T-cell (primary cell): ENCODE data around the gene GON7. TPM values are rescaled to one million over a fixed set of nuclear protein-coding genes. Genes with fewer than 3 reads are reported as not detected.
"Not testable (repeated sequence)": the region's sequence is repeated elsewhere in the genome, so short reads cannot be mapped to it uniquely, and the experiment has no call there.

Experiments
- ATAC-seq, 4 experiments: fragments of 200-7000 bp in 3 of 4; fragments of 150-1000 bp in 1 of 4; cut with Tn5 transposase; replicated peaks in 1 of 4; 1 replicate in 3 of 4; 2 replicates in 1 of 4; pipeline ENCODE4 v1.10.0; 2021; ENCODE audit warnings: moderate library complexity in 3 of 4, mild to moderate bottlenecking in 2 of 4, moderate number of reproducible peaks in 1 of 4
- CTCF ChIA-PET, 2 donors: fragments of 300-600 bp; sonication (Branson Sonifier 250); formaldehyde crosslinking; loops; one replicate each; lab custom pipeline; 2022; ENCODE audit warnings: antibody characterized with exemption in 2 of 2; lab: Charles Lee
- POLR2A ChIA-PET, 2 donors: fragments of 300-600 bp; sonication (Branson Sonifier 250); formaldehyde crosslinking; loops; one replicate each; lab custom pipeline; 2022; ENCODE audit warnings: antibody characterized with exemption in 2 of 2; lab: Charles Lee
- DNase-seq, 35 experiments: peaks; one replicate each; pipeline versions ENCODE4 v3.0.0 to v3.0.0-alpha.2; 2013 to 2023
- H3K27ac ChIP-seq: one replicate; pipeline ENCODE4 v1.5.1; 2013; ENCODE audit warnings: low read length
- H3K27me3 ChIP-seq, 2 experiments: replicated peaks in 1 of 2; 1 replicate in 1 of 2; 2 replicates in 1 of 2; pipeline versions ENCODE4 v1.6.1 to v1.7.0; 2013; ENCODE audit warnings: low read length in 1 of 2, mixed read lengths in 1 of 2; ENCODE audit not compliant: control insufficient read depth in 2 of 2, insufficient read depth in 2 of 2; ENCODE audit errors: extremely low read depth in 1 of 2
- H3K36me3 ChIP-seq, 2 donors: 1 replicate in 1 of 2; 2 replicates in 1 of 2; pipeline versions ENCODE4 v1.6.1 to v1.7.0; 2013; ENCODE audit warnings: low read length in 1 of 2; ENCODE audit not compliant: control insufficient read depth in 2 of 2, insufficient read depth in 1 of 2; ENCODE audit errors: extremely low read depth in 1 of 2
- H3K4me1 ChIP-seq, 2 experiments: 1 replicate in 1 of 2; 2 replicates in 1 of 2; pipeline versions ENCODE4 v1.6.1 to v1.7.0; 2013; ENCODE audit warnings: low read length in 2 of 2, mixed read lengths in 1 of 2; ENCODE audit not compliant: insufficient read depth in 2 of 2, control insufficient read depth in 1 of 2; ENCODE audit errors: extremely low read depth in 1 of 2
- H3K4me3 ChIP-seq, 2 donors: 1 replicate in 1 of 2; 2 replicates in 1 of 2; pipeline versions ENCODE4 v1.5.1 to v1.7.0; 2013; ENCODE audit warnings: mild to moderate bottlenecking in 2 of 2, low read length in 1 of 2, moderate library complexity in 1 of 2; ENCODE audit not compliant: control insufficient read depth in 1 of 2; ENCODE audit errors: extremely low read depth in 1 of 2
- H3K9me3 ChIP-seq: 2 replicates; pipeline ENCODE4 v1.7.0; 2013
- H3K27ac Mint-ChIP-seq, 2 donors: one replicate each; pipeline ENCODE4 v1.8.0; 2020 to 2021; ENCODE audit warnings: mild to moderate bottlenecking in 2 of 2, mixed read lengths in 2 of 2
- H3K27me3 Mint-ChIP-seq, 2 donors: one replicate each; pipeline ENCODE4 v1.8.0; 2021 to 2022; ENCODE audit warnings: mixed read lengths in 2 of 2
- H3K36me3 Mint-ChIP-seq: one replicate; pipeline ENCODE4 v1.8.0; 2021; ENCODE audit warnings: mixed read lengths
- H3K4me1 Mint-ChIP-seq, 3 donors: one replicate each; pipeline ENCODE4 v1.8.0; 2020 to 2022; ENCODE audit warnings: mixed read lengths in 3 of 3, mild to moderate bottlenecking in 1 of 3
- H3K4me3 Mint-ChIP-seq, 3 donors: one replicate each; pipeline ENCODE4 v1.8.0; 2020 to 2022; ENCODE audit warnings: mild to moderate bottlenecking in 3 of 3, mixed read lengths in 3 of 3, moderate library complexity in 3 of 3
- H3K9me3 Mint-ChIP-seq, 3 donors: one replicate each; pipeline ENCODE4 v1.8.0; 2020 to 2022; ENCODE audit warnings: mixed read lengths in 3 of 3
- WGBS: methylation state at CpG from one replicate; pipeline ENCODE4 v1.1.5; 2013; ENCODE audit warnings: missing lambda C conversion rate; ENCODE audit not compliant: insufficient coverage; 5-methylcytosine and 5-hydroxymethylcytosine counted together
- total RNA-seq, 35 experiments: library from RNA in 6 of 35; stranded (reverse) in 6 of 35; fragments of 120-200 nt in 1 of 35; gene quantifications; one replicate each; pipeline versions ENCODE4 v1.2.1 to v1.2.4 and lab custom pipeline; 2013 to 2026

Gene GON7
- total RNA-seq, 5 donors from 2014 or later (not counting 1 experiment from before 2014, with no cell fraction given): 4.3 to 11.4 (median 9.2) TPM

DNA sequence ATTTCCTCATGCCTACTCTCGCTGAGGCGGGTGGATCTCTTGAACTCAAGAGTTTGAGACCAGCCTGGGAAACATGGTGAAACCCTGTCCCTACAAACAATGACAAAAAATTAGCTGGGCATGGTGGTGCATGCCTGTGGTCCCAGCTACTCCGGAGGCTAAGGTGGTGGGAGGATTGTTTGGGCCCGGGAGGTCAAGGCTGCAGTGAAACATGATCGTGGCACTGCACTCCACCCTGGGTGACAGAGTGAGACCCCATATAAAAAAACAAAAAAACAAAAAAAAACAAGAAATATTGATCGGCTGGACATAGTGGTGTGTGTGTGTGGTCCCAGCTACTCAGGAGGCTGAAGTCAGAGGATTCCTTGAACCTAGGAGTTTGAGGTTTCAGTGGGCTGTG, 31.4 kb downstream of the GON7 start:
- H3K27ac ChIP-seq: no peak overlapping the region
- H3K27me3 Mint-ChIP-seq: peaks cover 0 to 2% of the 10 kb centered on the region in 2 donors
- H3K4me3 ChIP-seq: no peak overlapping the region
- no peak overlapping the region for H3K27ac Mint-ChIP-seq
- no CpG with 5 or more reads among the region's 6 CpGs for WGBS
- no peaks in the 10 kb centered on the region for H3K36me3 Mint-ChIP-seq
- no peaks in the 10 kb centered on the region for H3K27me3 ChIP-seq
- no peaks in the 10 kb centered on the region for H3K36me3 ChIP-seq
- no peaks in the 10 kb centered on the region for H3K4me1 ChIP-seq
- no peak overlapping the region for H3K4me3 Mint-ChIP-seq
- H3K9me3 Mint-ChIP-seq: no peaks in the 10 kb centered on the region
- H3K9me3 ChIP-seq: no peaks in the 10 kb centered on the region
- DNase-seq (no peak), ATAC-seq (no peak)
- ChIA-PET POLR2A (no interaction called here), CTCF (interaction anchor here (0.6 to 0.9 kb wide), 2 partner anchors 11 to 23 kb away, joined by 3 to 6 read pairs; no protein-coding TSS in a partner anchor)
- peaks cover 0 to 9% (median 5%) of the 10 kb centered on the region in 3 donors for H3K4me1 Mint-ChIP-seq

- POLR2A ChIA-PET, H3K9me3 Mint-ChIP-seq, ATAC-seq, H3K4me1 ChIP-seq, CTCF ChIA-PET, DNase-seq, H3K27ac ChIP-seq, H3K27ac Mint-ChIP-seq, H3K36me3 Mint-ChIP-seq, H3K27me3 Mint-ChIP-seq, H3K36me3 ChIP-seq, H3K27me3 ChIP-seq, H3K4me1 Mint-ChIP-seq, H3K4me3 ChIP-seq, H3K4me3 Mint-ChIP-seq, H3K9me3 ChIP-seq: not testable (repeated sequence)
- 89% methylated on average over 1 of the region's 5 CpGs for WGBS
Observed at GRCh38 chr14:93174731-93175130, 32.1 kb downstream of the GON7 start.

DNA sequence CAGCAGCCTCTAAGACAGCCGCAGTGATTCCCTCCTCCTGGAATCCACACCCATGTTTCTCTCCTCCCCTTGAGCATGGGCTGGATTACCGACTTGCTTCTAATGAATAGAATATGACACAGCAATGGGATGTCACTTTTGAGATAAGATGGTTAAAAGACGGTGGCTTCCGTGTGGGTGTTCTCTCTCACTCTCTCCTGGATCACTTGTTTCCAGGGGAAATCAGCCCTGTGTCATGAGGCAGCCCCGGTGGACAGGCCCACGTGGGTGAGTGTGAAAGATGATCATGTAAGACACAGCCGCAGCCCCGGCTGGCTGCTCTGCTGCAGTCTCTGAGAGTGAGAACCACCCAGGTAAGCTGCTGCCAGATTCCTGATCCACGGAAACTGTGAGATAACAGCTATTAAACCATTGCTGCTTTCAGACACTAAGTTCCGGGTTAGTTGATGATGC, 32.9 kb downstream of the GON7 start:
- no peak overlapping the region for H3K4me3 ChIP-seq
- ATAC-seq (no peak), DNase-seq (no peak)
- peaks cover 0 to 3% of the 10 kb centered on the region in 2 experiments for H3K27me3 ChIP-seq
- H3K27me3 Mint-ChIP-seq: peaks cover 0 to 2% of the 10 kb centered on the region in 2 donors
- no peak overlapping the region for H3K27ac ChIP-seq
- 57% methylated on average over 7 of the region's 10 CpGs for WGBS
- no peak overlapping the region for H3K4me3 Mint-ChIP-seq
- POLR2A ChIA-PET: no interaction called here
- no peaks in the 10 kb centered on the region for H3K36me3 Mint-ChIP-seq
- H3K36me3 ChIP-seq: no peaks in the 10 kb centered on the region
- no peak overlapping the region for H3K27ac Mint-ChIP-seq
- no peaks in the 10 kb centered on the region for H3K9me3 ChIP-seq
- peaks cover 0 to 9% (median 5%) of the 10 kb centered on the region in 3 donors for H3K4me1 Mint-ChIP-seq
- CTCF ChIA-PET: no interaction called here
- no peaks in the 10 kb centered on the region for H3K9me3 Mint-ChIP-seq
- no peaks in the 10 kb centered on the region for H3K4me1 ChIP-seq

DNA sequence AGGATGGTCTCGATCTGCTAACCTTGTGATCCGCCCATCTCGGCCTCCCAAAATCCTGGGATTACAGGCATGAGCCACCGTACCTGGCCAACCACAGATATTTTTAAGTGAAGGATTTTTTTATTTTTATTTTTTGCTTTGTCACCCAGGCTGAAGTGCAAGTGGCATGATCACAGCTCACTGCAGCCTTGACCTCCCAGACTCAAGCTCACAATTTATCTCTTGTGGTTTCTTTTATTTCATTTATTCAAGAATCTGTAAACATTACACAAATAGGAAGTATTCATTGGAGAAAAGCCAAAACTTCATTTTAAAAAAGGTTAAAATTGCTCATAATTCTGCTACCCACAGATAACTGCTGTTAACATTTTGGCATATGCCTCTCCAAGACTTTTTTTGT, 35.5 kb downstream of the GON7 start:
- H3K27me3 Mint-ChIP-seq: peaks cover 0 to 2% of the 10 kb centered on the region in 2 donors
- H3K27ac ChIP-seq: no peak overlapping the region
- no peaks in the 10 kb centered on the region for H3K36me3 Mint-ChIP-seq
- peaks cover 0 to 3% of the 10 kb centered on the region in 2 experiments for H3K27me3 ChIP-seq
- DNase-seq (no peak), ATAC-seq (no peak)
- POLR2A ChIA-PET: no interaction called here
- H3K9me3 ChIP-seq: no peaks in the 10 kb centered on the region
- H3K4me1 ChIP-seq: no peaks in the 10 kb centered on the region
- no peaks in the 10 kb centered on the region for H3K4me1 Mint-ChIP-seq
- no peaks in the 10 kb centered on the region for H3K9me3 Mint-ChIP-seq
- H3K4me3 Mint-ChIP-seq: no peak overlapping the region
- CTCF ChIA-PET: interaction anchor here in 1 of 2 donors (0.7 kb wide), 2 partner anchors 25 to 63 kb away, joined by 4 read pairs; no protein-coding TSS in a partner anchor
- no peak overlapping the region for H3K27ac Mint-ChIP-seq
- H3K36me3 ChIP-seq: no peaks in the 10 kb centered on the region
- H3K4me3 ChIP-seq: no peak overlapping the region
- no CpG with 5 or more reads among the region's 4 CpGs for WGBS

DNA sequence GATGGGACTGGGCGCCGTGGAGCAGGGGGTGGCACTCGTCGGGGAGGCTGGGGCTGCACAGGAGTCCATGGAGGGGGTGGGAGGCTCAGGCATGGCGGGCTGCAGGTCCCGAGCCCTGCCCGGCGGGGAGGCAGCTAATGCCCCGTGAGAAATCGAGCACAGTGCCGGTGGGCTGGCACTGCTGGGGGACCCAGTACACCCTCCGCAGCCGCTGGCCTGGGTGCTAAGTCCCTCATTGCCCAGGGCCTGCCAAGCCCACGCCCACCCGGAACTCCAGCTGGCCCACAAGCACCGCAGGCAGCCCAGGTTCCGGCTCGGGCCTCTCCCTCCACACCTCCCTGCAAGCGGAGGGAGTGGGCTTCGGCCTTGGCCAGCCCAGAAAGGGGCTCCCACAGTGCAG, 36.7 kb downstream of the GON7 start:
- H3K27me3 ChIP-seq, H3K9me3 ChIP-seq, H3K4me3 ChIP-seq, H3K4me1 Mint-ChIP-seq, H3K4me3 Mint-ChIP-seq, H3K9me3 Mint-ChIP-seq, ATAC-seq, H3K4me1 ChIP-seq, H3K36me3 ChIP-seq, H3K27ac Mint-ChIP-seq, CTCF ChIA-PET, POLR2A ChIA-PET, H3K27ac ChIP-seq, H3K27me3 Mint-ChIP-seq, H3K36me3 Mint-ChIP-seq, DNase-seq: not testable (repeated sequence)
- 91% methylated on average over 19 of the region's 20 CpGs for WGBS

GRCh38 chr14:93169619-93170018, 37.2 kb downstream of the GON7 start:
- DNase-seq, H3K36me3 Mint-ChIP-seq, H3K4me1 Mint-ChIP-seq, H3K4me3 ChIP-seq, H3K36me3 ChIP-seq, H3K27ac Mint-ChIP-seq, H3K27me3 Mint-ChIP-seq, H3K9me3 ChIP-seq, ATAC-seq, H3K4me3 Mint-ChIP-seq, H3K27me3 ChIP-seq, H3K27ac ChIP-seq, H3K4me1 ChIP-seq, H3K9me3 Mint-ChIP-seq, CTCF ChIA-PET: not testable (repeated sequence)
- WGBS: no CpG with 5 or more reads among the region's 6 CpGs
- POLR2A ChIA-PET: interaction anchor here in 1 of 2 donors (0.6 kb wide), 1 partner anchor 95 kb away, joined by 8 read pairs; no protein-coding TSS in a partner anchor
